SK-N-SH (cell line): Measurements from ENCODE around the gene CATSPERD. TPM values are rescaled to one million over a fixed set of nuclear protein-coding genes. Genes with fewer than 3 reads are reported as not detected.

Experiments used
- CTCF ChIA-PET: fragments of 300-600, 350-600 bp; formaldehyde crosslinking; extraction: SDS; loops from one replicate; lab custom pipeline; 2021; lab: Yijun Ruan, JAX
- POLR2A ChIA-PET: fragments of 350-600 bp; sonication (Branson Sonifier 250); formaldehyde crosslinking; extraction: SDS; loops from one replicate; lab custom pipeline; 2020; ENCODE audit warnings: antibody characterized with exemption, inconsistent platforms; lab: Yijun Ruan, JAX
- DNase-seq: peaks from one replicate; pipeline ENCODE4 v3.0.0; 2012
- H2AFZ ChIP-seq: fragments of 200-600 bp; sonication (generic); 2 replicates; pipeline ENCODE4 v1.8.1; 2016; ENCODE audit warnings: antibody characterized with exemption, mild to moderate bottlenecking, low read depth
- H3F3A ChIP-seq: fragments of 200-600 bp; sonication (generic); replicated peaks from 2 replicates; pipeline ENCODE3; 2016; ENCODE audit warnings: antibody characterized with exemption, mild to moderate bottlenecking; ENCODE audit not compliant: insufficient read depth
- H3K27ac ChIP-seq, 2 experiments: fragments of 200-500 bp in 1 of 2; fragments of 200-600 bp in 1 of 2; sonication (Bioruptor generic) in 1 of 2; sonication (generic), shearing (Covaris generic) in 1 of 2; 2 replicates each; pipeline versions ENCODE4 v1.5.1 to v1.6.1; 2014 to 2016; ENCODE audit warnings: low read depth in 2 of 2, inconsistent platforms in 1 of 2, low read length in 1 of 2, mild to moderate bottlenecking in 1 of 2, mixed read lengths in 1 of 2
- H3K27me3 ChIP-seq: fragments of 200-600 bp; sonication (generic), shearing (Covaris generic); 2 replicates; pipeline ENCODE4 v1.6.1; 2016; ENCODE audit warnings: mixed run types; ENCODE audit not compliant: insufficient read depth
- H3K36me3 ChIP-seq, 2 experiments: fragments of 200-500 bp in 1 of 2; fragments of 200-600 bp in 1 of 2; sonication (Bioruptor generic) in 1 of 2; sonication (generic) in 1 of 2; replicated peaks in 1 of 2; 2 replicates each; pipeline versions ENCODE3 to v1.5.1; 2014 to 2016; ENCODE audit warnings: low read length in 1 of 2, mild to moderate bottlenecking in 1 of 2; ENCODE audit not compliant: insufficient read depth in 2 of 2, control insufficient read depth in 1 of 2
- H3K4me1 ChIP-seq, 2 experiments: fragments of 200-500 bp in 1 of 2; fragments of 200-600 bp in 1 of 2; sonication (Bioruptor generic) in 1 of 2; sonication (generic), shearing (Covaris generic) in 1 of 2; 2 replicates each; pipeline versions ENCODE4 v1.5.1 to v1.6.1; 2014 to 2016; ENCODE audit warnings: low read depth in 1 of 2, low read length in 1 of 2, mixed run types in 1 of 2; ENCODE audit not compliant: insufficient read depth in 2 of 2, control insufficient read depth in 1 of 2
- H3K4me2 ChIP-seq: fragments of 200-600 bp; sonication (generic), shearing (Covaris generic); 2 replicates; pipeline ENCODE4 v1.6.1; 2017; ENCODE audit warnings: mixed run types
- H3K4me3 ChIP-seq, 2 experiments: fragments of 200-500 bp in 1 of 2; fragments of 200-600 bp in 1 of 2; sonication (Bioruptor generic) in 1 of 2; sonication (generic), shearing (Covaris generic) in 1 of 2; 2 replicates each; pipeline versions ENCODE4 v1.5.1 to v1.8.1; 2014 to 2016; ENCODE audit warnings: low read depth in 2 of 2, inconsistent platforms in 1 of 2, low read length in 1 of 2, mild to moderate bottlenecking in 1 of 2, mixed read lengths in 1 of 2, moderate library complexity in 1 of 2
- H3K79me2 ChIP-seq: fragments of 200-600 bp; sonication (generic); 2 replicates; pipeline ENCODE4 v1.8.1; 2017; ENCODE audit warnings: mild to moderate bottlenecking; ENCODE audit not compliant: insufficient read depth
- H3K9ac ChIP-seq: fragments of 200-600 bp; sonication (generic); 2 replicates; pipeline ENCODE4 v1.6.1; 2017; ENCODE audit warnings: mixed run types
- H3K9me2 ChIP-seq: fragments of 200-600 bp; sonication (generic); 2 replicates; pipeline ENCODE4 v1.6.1; 2017; ENCODE audit warnings: mixed run types
- H3K9me3 ChIP-seq: fragments of 200-600 bp; sonication (generic); 2 replicates; pipeline ENCODE4 v1.6.1; 2017; ENCODE audit warnings: mixed run types, mild to moderate bottlenecking, moderate library complexity
- H4K20me1 ChIP-seq: fragments of 200-600 bp; sonication (generic); 2 replicates; pipeline ENCODE4 v1.6.1; 2017; ENCODE audit warnings: mild to moderate bottlenecking, mixed run types; ENCODE audit not compliant: insufficient read depth
- CTCF ChIP-seq: fragments of 200-600 bp; sonication (generic); IDR thresholded peaks from 2 replicates; pipeline ENCODE4 v1.6.1; 2017; ENCODE audit warnings: antibody characterized with exemption, mild to moderate bottlenecking, moderate library complexity
- ELF1 ChIP-seq: IDR thresholded peaks from 2 replicates; pipeline ENCODE4 v1.4.0; 2012
- FOSL2 ChIP-seq: IDR thresholded peaks from 2 replicates; pipeline ENCODE4 v1.4.0; 2012; ENCODE audit warnings: low read depth, mild to moderate bottlenecking, moderate library complexity, borderline replicate concordance
- GABPA ChIP-seq: IDR thresholded peaks from 2 replicates; pipeline ENCODE4 v1.4.0; 2012; ENCODE audit warnings: low read depth, mild to moderate bottlenecking
- GATA2 ChIP-seq: sonication (generic); formaldehyde crosslinking; IDR thresholded peaks from 2 replicates; pipeline ENCODE4 v1.5.0; 2020; ENCODE audit warnings: mild to moderate bottlenecking, missing genetic modification reagents
- JUND ChIP-seq: IDR thresholded peaks from 2 replicates; pipeline ENCODE4 v1.4.0; 2012
- MXI1 ChIP-seq: IDR thresholded peaks from 2 replicates; pipeline ENCODE4 v1.6.1; 2012; ENCODE audit warnings: mild to moderate bottlenecking, low read depth, low read length, improper control_type of control experiment
- NRF1 ChIP-seq: IDR thresholded peaks from 2 replicates; pipeline ENCODE4 v1.6.1; 2012; ENCODE audit warnings: low read depth, mild to moderate bottlenecking, low read length
- RAD21 ChIP-seq: IDR thresholded peaks from 2 replicates; pipeline ENCODE4 v1.6.1; 2012; ENCODE audit warnings: mild to moderate bottlenecking, low read length
- RCOR1 ChIP-seq: fragments of 150-350 bp; IDR thresholded peaks from 2 replicates; pipeline ENCODE4 v1.6.1; 2017; ENCODE audit warnings: antibody characterized with exemption, low read length
- RFX5 ChIP-seq: IDR thresholded peaks from 2 replicates; pipeline ENCODE4 v1.6.1; 2012; ENCODE audit warnings: mild to moderate bottlenecking, improper control_type of control experiment, low read length
- RXRA ChIP-seq: IDR thresholded peaks from 2 replicates; pipeline ENCODE4 v1.4.0; 2012; ENCODE audit warnings: low read depth, mild to moderate bottlenecking, borderline replicate concordance
- SIN3A ChIP-seq: IDR thresholded peaks from 2 replicates; pipeline ENCODE4 v1.6.1; 2012; ENCODE audit warnings: low read depth, mild to moderate bottlenecking, low read length, moderate library complexity, borderline replicate concordance
- SMC3 ChIP-seq: IDR thresholded peaks from 2 replicates; pipeline ENCODE4 v1.6.1; 2012; ENCODE audit warnings: low read depth, low read length, improper control_type of control experiment
- TAF1 ChIP-seq: IDR thresholded peaks from 2 replicates; pipeline ENCODE4 v1.6.1; 2012; ENCODE audit warnings: low read depth, mild to moderate bottlenecking, low read length, moderate library complexity, borderline replicate concordance
- TCF12 ChIP-seq: IDR thresholded peaks from 2 replicates; pipeline ENCODE4 v1.4.0; 2012
- TEAD4 ChIP-seq: IDR thresholded peaks from 2 replicates; pipeline ENCODE4 v1.4.0; 2012; ENCODE audit warnings: mild to moderate bottlenecking, borderline replicate concordance; ENCODE audit not compliant: insufficient read depth
- USF1 ChIP-seq: IDR thresholded peaks from 2 replicates; pipeline ENCODE4 v1.4.0; 2012; ENCODE audit warnings: low read depth, borderline replicate concordance
- USF2 ChIP-seq: fragments of 150-350 bp; IDR thresholded peaks from 2 replicates; pipeline ENCODE4 v1.6.1; 2017; ENCODE audit warnings: antibody characterized with exemption, low read length, low read depth, borderline replicate concordance
- YY1 ChIP-seq: IDR thresholded peaks from 2 replicates; pipeline ENCODE4 v1.4.0; 2012; ENCODE audit warnings: low read depth, mild to moderate bottlenecking
- WGBS: methylation state at CpG from one replicate; pipeline ENCODE4 v1.1.6; 2017; ENCODE audit warnings: low lambda C conversion rate; 5-methylcytosine and 5-hydroxymethylcytosine counted together
- polyA plus RNA-seq, 3 experiments: library from polyadenylated mRNA; depleted of rRNA; stranded (reverse); fragments of >200 nt; gene quantifications; 2 replicates each; pipeline ENCODE4 v1.2.3, GENCODE V29; 2012
- TF ChIP-seq, protein P1 (sequence below): fragments of 150-350 bp; IDR thresholded peaks from 2 replicates; pipeline ENCODE4 v1.6.1; 2016; ENCODE audit warnings: mild to moderate bottlenecking, low read depth, low read length
- TF ChIP-seq, protein P2 (sequence below): IDR thresholded peaks from 2 replicates; pipeline ENCODE4; 2012

The CATSPERD gene
- polyA plus RNA-seq, 1 of the 3 experiments (the other 2 are of a cell fraction): not detected

- TF ChIP-seq USF2 (no peak), FOSL2 (no peak)
Observed at GRCh38 chr19:5787409-5788182, 67.2 kb downstream of the CATSPERD start (continued).

- Histone ChIP-seq H3K4me2 (no peak overlapping the region), H3K4me3 (no peak overlapping the region), H2AFZ (no peak overlapping the region), H3K9ac (no peak overlapping the region), H3K27ac (no peak overlapping the region), H3K9me2 (no peaks in the 10 kb centered on the region), H3F3A (no peaks in the 10 kb centered on the region), H3K27me3 (no peaks in the 10 kb centered on the region), H3K36me3 (peaks cover 0 to 47% of the 10 kb centered on the region in 2 experiments), H3K79me2 (peaks cover 8% of the 10 kb centered on the region; the same call in 1 of the 2 replicates), H3K9me3 (no peaks in the 10 kb centered on the region), H4K20me1 (0 out of 2 replicates have a peak, but pooled peaks cover 5% of the 10 kb centered on the region), H3K4me1 (peaks cover 0 to 8% of the 10 kb centered on the region in 2 experiments; a peak in 1 of 4 replicates)
- no peak for TF ChIP-seq RAD21
- TF ChIP-seq, protein P1, sequence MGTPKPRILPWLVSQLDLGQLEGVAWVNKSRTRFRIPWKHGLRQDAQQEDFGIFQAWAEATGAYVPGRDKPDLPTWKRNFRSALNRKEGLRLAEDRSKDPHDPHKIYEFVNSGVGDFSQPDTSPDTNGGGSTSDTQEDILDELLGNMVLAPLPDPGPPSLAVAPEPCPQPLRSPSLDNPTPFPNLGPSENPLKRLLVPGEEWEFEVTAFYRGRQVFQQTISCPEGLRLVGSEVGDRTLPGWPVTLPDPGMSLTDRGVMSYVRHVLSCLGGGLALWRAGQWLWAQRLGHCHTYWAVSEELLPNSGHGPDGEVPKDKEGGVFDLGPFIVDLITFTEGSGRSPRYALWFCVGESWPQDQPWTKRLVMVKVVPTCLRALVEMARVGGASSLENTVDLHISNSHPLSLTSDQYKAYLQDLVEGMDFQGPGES: no peak
- no peak for TF ChIP-seq SIN3A
- no peak for TF ChIP-seq JUND
- TF ChIP-seq NRF1: no peak
- no peak for TF ChIP-seq USF1
- TF ChIP-seq GABPA: no peak
- no peak for TF ChIP-seq TAF1
- TF ChIP-seq, protein P2, sequence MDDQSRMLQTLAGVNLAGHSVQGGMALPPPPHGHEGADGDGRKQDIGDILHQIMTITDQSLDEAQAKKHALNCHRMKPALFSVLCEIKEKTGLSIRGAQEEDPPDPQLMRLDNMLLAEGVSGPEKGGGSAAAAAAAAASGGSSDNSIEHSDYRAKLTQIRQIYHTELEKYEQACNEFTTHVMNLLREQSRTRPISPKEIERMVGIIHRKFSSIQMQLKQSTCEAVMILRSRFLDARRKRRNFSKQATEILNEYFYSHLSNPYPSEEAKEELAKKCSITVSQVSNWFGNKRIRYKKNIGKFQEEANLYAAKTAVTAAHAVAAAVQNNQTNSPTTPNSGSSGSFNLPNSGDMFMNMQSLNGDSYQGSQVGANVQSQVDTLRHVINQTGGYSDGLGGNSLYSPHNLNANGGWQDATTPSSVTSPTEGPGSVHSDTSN: no peak
- no peak for TF ChIP-seq ELF1
- TF ChIP-seq CTCF: no peak
- TF ChIP-seq YY1: no peak
- no peak for TF ChIP-seq TCF12
- no peak for TF ChIP-seq RXRA
- TF ChIP-seq GATA2 (CRISPR knock-in tag): no peak
- no peak for TF ChIP-seq MXI1
- no peak for TF ChIP-seq TEAD4
- no peak for TF ChIP-seq RFX5
- TF ChIP-seq SMC3: no peak
- TF ChIP-seq RCOR1: no peak
- 97% methylated on average over 5 of the region's 5 CpGs for WGBS
- DNase-seq: no peak
- ChIA-PET POLR2A (no interaction called here), CTCF (interaction anchor here (1.4 to 1.6 kb wide), 2 partner anchors 14 to 16 kb away, joined by 5 read pairs; partner anchors contain the start of gene NRTN)
Observed at GRCh38 chr19:5788422-5788821, 68.0 kb downstream of the CATSPERD start.
